ENCODE measurements around the gene ERFE. TPM values are rescaled to one million over a fixed set of nuclear protein-coding genes. Genes with fewer than 3 reads are reported as not detected.

Gene ERFE
- total RNA-seq, 1 donor from 2014 or later, result 2.6 TPM

- Mint-ChIP-seq H3K9me3 (no peaks in the 10 kb centered on the region), H3K4me3 (no peak overlapping the region), H3K36me3 (ENCODE audit: low read depth) (no peaks in the 10 kb centered on the region), H3K27me3 (ENCODE audit: low read depth) (peaks cover 15% of the 10 kb centered on the region), H3K4me1 (peaks cover 9% of the 10 kb centered on the region), H3K27ac (ENCODE audit: unreplicated experiment) (no peak overlapping the region)
- TF ChIP-seq CTCF (conservative IDR thresholded peaks at IDR 0.05), result no peak
- DNase-seq (ENCODE audit: low read depth, low spot score), result no peak
Measured at GRCh38 chr2:238155761-238156694, 2.7 kb upstream of the ERFE start.

GRCh38 chr2:238157506-238158017, 1.2 kb upstream of the ERFE start:
- no peak overlapping the region for H3K27ac Mint-ChIP-seq (ENCODE audit: unreplicated experiment)
- peaks cover 26% of the 10 kb centered on the region for H3K27me3 Mint-ChIP-seq (ENCODE audit: low read depth)
- peak overlapping the region; percentile 61 for H3K4me3 Mint-ChIP-seq
- DNase-seq (ENCODE audit: low read depth, low spot score), result no peak
- no peaks in the 10 kb centered on the region for H3K36me3 Mint-ChIP-seq (ENCODE audit: low read depth)
- peaks cover 9% of the 10 kb centered on the region for H3K4me1 Mint-ChIP-seq
- TF ChIP-seq CTCF (conservative IDR thresholded peaks at IDR 0.05), result no peak
- H3K9me3 Mint-ChIP-seq, result no peaks in the 10 kb centered on the region

GRCh38 chr2:238158018-238158508, 707 bp upstream of the ERFE start:
- H3K4me3 Mint-ChIP-seq, result peak overlapping the region; percentile 61
- DNase-seq (ENCODE audit: low read depth, low spot score), result no peak

GRCh38 chr2:238159071-238159539, 335 bp downstream of the ERFE start:
- Mint-ChIP-seq H3K9me3 (no peaks in the 10 kb centered on the region), H3K4me3 (peak overlapping the region; percentile 57), H3K27ac (ENCODE audit: unreplicated experiment) (no peak overlapping the region), H3K4me1 (peaks cover 9% of the 10 kb centered on the region), H3K36me3 (ENCODE audit: low read depth) (no peaks in the 10 kb centered on the region), H3K27me3 (ENCODE audit: low read depth) (peaks cover 35% of the 10 kb centered on the region)
- no peak for TF ChIP-seq CTCF (conservative IDR thresholded peaks at IDR 0.05)
- DNase-seq (ENCODE audit: low read depth, low spot score), result no peak

More at GRCh38 chr2:238158018-238158508, 707 bp upstream of the ERFE start:
- peaks cover 9% of the 10 kb centered on the region for H3K4me1 Mint-ChIP-seq
- no peaks in the 10 kb centered on the region for H3K36me3 Mint-ChIP-seq (ENCODE audit: low read depth)
- no peak overlapping the region for H3K27ac Mint-ChIP-seq (ENCODE audit: unreplicated experiment)
- H3K27me3 Mint-ChIP-seq (ENCODE audit: low read depth), result peaks cover 31% of the 10 kb centered on the region
- no peaks in the 10 kb centered on the region for H3K9me3 Mint-ChIP-seq
- no peak for TF ChIP-seq CTCF (conservative IDR thresholded peaks at IDR 0.05)

GRCh38 chr2:238159661-238160205, 963 bp downstream of the ERFE start:
- Mint-ChIP-seq H3K27me3 (ENCODE audit: low read depth) (peaks cover 41% of the 10 kb centered on the region), H3K4me1 (peaks cover 9% of the 10 kb centered on the region), H3K4me3 (peak overlapping the region; percentile 68), H3K9me3 (no peaks in the 10 kb centered on the region), H3K27ac (ENCODE audit: unreplicated experiment) (no peak overlapping the region), H3K36me3 (ENCODE audit: low read depth) (no peaks in the 10 kb centered on the region)
- DNase-seq (ENCODE audit: low read depth, low spot score), result no peak
- TF ChIP-seq CTCF (conservative IDR thresholded peaks at IDR 0.05), result no peak

Measured in neural crest cell (in vitro differentiated cells).